Gastroesophageal sphincter (tissue), 4 donors: ENCODE data around the gene TBKBP1. TPM values are rescaled to one million over a fixed set of nuclear protein-coding genes. Genes with fewer than 3 reads are reported as not detected.

Experiments used
- ATAC-seq: fragments of 150-250 bp; one replicate; pipeline ENCODE4 v1.9.1; 2016; ENCODE audit warnings: mild to moderate bottlenecking, moderate library complexity
- H3K27ac ChIP-seq, 4 donors: fragments of 200-600 bp; sonication (generic) in 3 of 4; 1 replicate in 3 of 4; 2 replicates in 1 of 4; pipeline ENCODE4 v1.5.1; 2016 to 2019
- H3K27me3 ChIP-seq: fragments of 200-600 bp; sonication (generic); one replicate; pipeline ENCODE4 v1.5.1; 2019
- H3K36me3 ChIP-seq, 2 donors: fragments of 200-600 bp; sonication (generic); one replicate each; pipeline ENCODE4 v1.5.1; 2019; ENCODE audit warnings: control low read depth in 1 of 2
- H3K4me1 ChIP-seq, 3 donors: fragments of 200-600 bp; sonication (generic); 1 replicate in 2 of 3; 2 replicates in 1 of 3; pipeline ENCODE4 v1.5.1; 2016 to 2019; ENCODE audit warnings: control low read depth in 2 of 3
- H3K4me3 ChIP-seq, 2 donors: fragments of 200-600 bp; sonication (generic); one replicate each; pipeline ENCODE4 v1.5.1; 2019; ENCODE audit warnings: mild to moderate bottlenecking in 1 of 2, moderate library complexity in 1 of 2
- H3K9me3 ChIP-seq, 3 donors: fragments of 200-600 bp; sonication (generic); one replicate each; pipeline ENCODE4 v1.5.1; 2017 to 2019; ENCODE audit warnings: control low read depth in 2 of 3
- EP300 ChIP-seq: sonication (generic); formaldehyde crosslinking; IDR thresholded peaks from one replicate; pipeline ENCODE4 v1.6.1; 2017; ENCODE audit warnings: antibody characterized with exemption, mild to moderate bottlenecking
- POLR2A ChIP-seq, 2 donors: fragments of 450-650 bp; IDR thresholded peaks; one replicate each; pipeline ENCODE4 v1.6.1; 2017; ENCODE audit warnings: antibody characterized with exemption in 2 of 2, mild to moderate bottlenecking in 2 of 2, moderate library complexity in 1 of 2
- POLR2AphosphoS5 ChIP-seq: sonication (generic); formaldehyde crosslinking; IDR thresholded peaks from one replicate; pipeline ENCODE4 v1.6.1; 2017; ENCODE audit warnings: antibody characterized with exemption
- WGBS, 2 donors: methylation state at CpG; one replicate each; pipeline ENCODE4 v1.1.5; 2018; ENCODE audit warnings: low coverage in 1 of 2; 5-methylcytosine and 5-hydroxymethylcytosine counted together
- total RNA-seq, 4 donors: library from RNA; depleted of rRNA; stranded (reverse); fragments of >200 nt; gene quantifications; one replicate each; pipeline ENCODE4 v1.1.0, GENCODE V29; 2016
- TF ChIP-seq, protein P1 (sequence below), 4 experiments: fragments of 200-600 bp in 2 of 4; fragments of 450-650 bp in 2 of 4; sonication (generic) in 1 of 4; IDR thresholded peaks; one replicate each; pipeline ENCODE4 v1.5.1; 2017 to 2019; ENCODE audit warnings: antibody characterized with exemption in 4 of 4, mild to moderate bottlenecking in 2 of 4, moderate library complexity in 2 of 4

The TBKBP1 gene
- total RNA-seq, 4 donors from 2014 or later = 13.9 to 25.1 (median 18.0) TPM

- TF ChIP-seq, protein P1, sequence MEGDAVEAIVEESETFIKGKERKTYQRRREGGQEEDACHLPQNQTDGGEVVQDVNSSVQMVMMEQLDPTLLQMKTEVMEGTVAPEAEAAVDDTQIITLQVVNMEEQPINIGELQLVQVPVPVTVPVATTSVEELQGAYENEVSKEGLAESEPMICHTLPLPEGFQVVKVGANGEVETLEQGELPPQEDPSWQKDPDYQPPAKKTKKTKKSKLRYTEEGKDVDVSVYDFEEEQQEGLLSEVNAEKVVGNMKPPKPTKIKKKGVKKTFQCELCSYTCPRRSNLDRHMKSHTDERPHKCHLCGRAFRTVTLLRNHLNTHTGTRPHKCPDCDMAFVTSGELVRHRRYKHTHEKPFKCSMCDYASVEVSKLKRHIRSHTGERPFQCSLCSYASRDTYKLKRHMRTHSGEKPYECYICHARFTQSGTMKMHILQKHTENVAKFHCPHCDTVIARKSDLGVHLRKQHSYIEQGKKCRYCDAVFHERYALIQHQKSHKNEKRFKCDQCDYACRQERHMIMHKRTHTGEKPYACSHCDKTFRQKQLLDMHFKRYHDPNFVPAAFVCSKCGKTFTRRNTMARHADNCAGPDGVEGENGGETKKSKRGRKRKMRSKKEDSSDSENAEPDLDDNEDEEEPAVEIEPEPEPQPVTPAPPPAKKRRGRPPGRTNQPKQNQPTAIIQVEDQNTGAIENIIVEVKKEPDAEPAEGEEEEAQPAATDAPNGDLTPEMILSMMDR (IDR thresholded peaks at IDR 0.05) = no peak
- peaks cover 0 to 43% of the 10 kb centered on the region in 2 donors for H3K36me3 ChIP-seq
- H3K27me3 ChIP-seq = no peaks in the 10 kb centered on the region
- no peaks in the 10 kb centered on the region for H3K9me3 ChIP-seq
- WGBS, 2 donors = 59 to 75% methylated on average over 2 of the region's 4 CpGs
- peak overlapping the region in 3 of 4 donors; percentile 59 to 79 (median 73) for H3K27ac ChIP-seq
- no peak for ATAC-seq
- peaks cover 0 to 61% (median 9%) of the 10 kb centered on the region in 3 donors for H3K4me1 ChIP-seq
- H3K4me3 ChIP-seq = no peak overlapping the region
Measured at GRCh38 chr17:47707056-47707804, 13.3 kb downstream of the TBKBP1 start.

DNA sequence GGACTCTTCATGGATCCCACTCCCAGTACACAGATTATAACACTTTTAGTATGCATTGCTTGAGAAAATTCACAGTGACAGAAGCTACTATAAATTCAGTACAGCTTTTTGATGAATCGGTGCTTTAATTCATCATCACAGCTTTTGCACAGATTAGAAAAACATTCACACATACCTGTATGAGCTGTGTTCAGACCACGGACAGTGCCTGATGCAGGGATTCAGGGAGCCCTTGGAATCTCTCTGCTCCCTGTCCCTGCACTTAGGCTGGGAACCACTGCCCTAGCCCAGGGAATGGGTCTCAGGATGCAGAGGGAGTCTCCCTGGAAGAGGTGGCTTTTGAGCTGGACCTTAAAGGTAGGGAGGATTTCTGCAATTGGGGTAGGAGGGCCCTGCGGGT is 13.9 kb downstream of the TBKBP1 start:
- H3K4me3 ChIP-seq = peak overlapping the region in 1 of 2 donors; percentile 56
- peaks cover under 1% of the 10 kb centered on the region for H3K27me3 ChIP-seq
- no peak for TF ChIP-seq POLR2AphosphoS5
- TF ChIP-seq EP300 = no peak
- TF ChIP-seq, protein P1 (IDR thresholded peaks at IDR 0.05) = no peak
- no peak for TF ChIP-seq POLR2A (IDR thresholded peaks at IDR 0.05)
- peak overlapping the region in 3 of 4 donors; percentile 73 to 79 (median 77) for H3K27ac ChIP-seq
- no peaks in the 10 kb centered on the region for H3K9me3 ChIP-seq
- H3K4me1 ChIP-seq = peaks cover 0 to 55% (median 9%) of the 10 kb centered on the region in 3 donors
- ATAC-seq = no peak
- WGBS, 2 donors = 62 to 83% methylated on average over 1 to 2 of the region's 3 CpGs
- peaks cover 0 to 43% of the 10 kb centered on the region in 2 donors for H3K36me3 ChIP-seq

GRCh38 chr17:47708312-47708863 is 14.4 kb downstream of the TBKBP1 start:
- Histone ChIP-seq H3K27me3 (peaks cover 6% of the 10 kb centered on the region), H3K36me3 (peaks cover 0 to 43% of the 10 kb centered on the region in 2 donors), H3K4me3 (peak overlapping the region; percentile 12 to 56), H3K4me1 (peaks cover 0 to 53% (median 9%) of the 10 kb centered on the region in 3 donors), H3K9me3 (no peaks in the 10 kb centered on the region), H3K27ac (peak overlapping the region in 3 of 4 donors; percentile 73 to 79 (median 77))
- 40 to 80% methylated on average over 1 to 2 of the region's 31 CpGs for WGBS, 2 donors
- TF ChIP-seq, protein P1 (IDR thresholded peaks at IDR 0.05) = no peak
- TF ChIP-seq POLR2AphosphoS5 (no peak), POLR2A (IDR thresholded peaks at IDR 0.05) (no peak), EP300 (no peak)
- no peak for ATAC-seq

GRCh38 chr17:47708864-47709541 is 15.0 kb downstream of the TBKBP1 start:
- H3K36me3 ChIP-seq = peaks cover 0 to 43% of the 10 kb centered on the region in 2 donors
- peak; percentile 79 for ATAC-seq
- TF ChIP-seq, protein P1 (IDR thresholded peaks at IDR 0.05) = no peak
- peak in 1 of 2 donors; percentile 30 for TF ChIP-seq POLR2A (IDR thresholded peaks at IDR 0.05)
- no peak for TF ChIP-seq POLR2AphosphoS5
- no peak for TF ChIP-seq EP300
- H3K9me3 ChIP-seq = no peaks in the 10 kb centered on the region
- 68% methylated on average over 18 of the region's 89 CpGs; no CpG with 5 or more reads in 1 of the 2 donors for WGBS, 2 donors
- peak overlapping the region; percentile 12 to 56 for H3K4me3 ChIP-seq
- H3K27me3 ChIP-seq = peaks cover 12% of the 10 kb centered on the region
- H3K27ac ChIP-seq = peak overlapping the region in 3 of 4 donors; percentile 73 to 79 (median 77)
- peaks cover 0 to 53% (median 9%) of the 10 kb centered on the region in 3 donors for H3K4me1 ChIP-seq
